ENCODE measurements around the gene OLFM3.

The OLFM3 gene

GRCh38 chr1:101757985-101758384 is 238.7 kb downstream of the OLFM3 start:
- TF ChIP-seq ZBTB7A (IDR thresholded peaks at IDR 0.05; ENCODE audit: low read depth), result no peak
- TF ChIP-seq NFIC (IDR thresholded peaks at IDR 0.05), result no peak
- TF ChIP-seq MAX (IDR thresholded peaks at IDR 0.05), result no peak
- no peak for TF ChIP-seq CREB1 (IDR thresholded peaks at IDR 0.05; ENCODE audit: low read depth)
- no peak for TF ChIP-seq TEAD4 (IDR thresholded peaks at IDR 0.05)
- TF ChIP-seq EGR1 (IDR thresholded peaks at IDR 0.05), result no peak
- TF ChIP-seq YY1 (IDR thresholded peaks at IDR 0.05; ENCODE audit: low read depth), result no peak
- no peak for TF ChIP-seq REST (IDR thresholded peaks at IDR 0.05; ENCODE audit: low read depth)
- no peak for TF ChIP-seq FOXM1 (IDR thresholded peaks at IDR 0.05; ENCODE audit: borderline replicate concordance, low read depth)
- no peak for TF ChIP-seq TCF12 (IDR thresholded peaks at IDR 0.05; ENCODE audit: low read depth)
- TF ChIP-seq TAF1 (IDR thresholded peaks at IDR 0.05; ENCODE audit: low read depth), result no peak
- no peak for TF ChIP-seq RAD21 (IDR thresholded peaks at IDR 0.05; ENCODE audit: low read depth)
- TF ChIP-seq USF1 (IDR thresholded peaks at IDR 0.05), result no peak
- TF ChIP-seq EP300 (IDR thresholded peaks at IDR 0.05; ENCODE audit: borderline replicate concordance), result no peak
- no peak for TF ChIP-seq CEBPB (IDR thresholded peaks at IDR 0.05)

GRCh38 chr1:101756411-101756810 is 240.3 kb downstream of the OLFM3 start:
- TF ChIP-seq TCF12 (IDR thresholded peaks at IDR 0.05; ENCODE audit: low read depth), result no peak
- no peak for TF ChIP-seq RAD21 (IDR thresholded peaks at IDR 0.05; ENCODE audit: low read depth)
- TF ChIP-seq MAX (IDR thresholded peaks at IDR 0.05), result no peak
- no peak for TF ChIP-seq TEAD4 (IDR thresholded peaks at IDR 0.05)
- TF ChIP-seq NFIC (IDR thresholded peaks at IDR 0.05), result no peak
- no peak for TF ChIP-seq FOXM1 (IDR thresholded peaks at IDR 0.05; ENCODE audit: borderline replicate concordance, low read depth)
- no peak for TF ChIP-seq REST (IDR thresholded peaks at IDR 0.05; ENCODE audit: low read depth)

Data from Ishikawa (cell line).